Measurements from ENCODE around the gene DROSHA. TPM values are rescaled to one million over a fixed set of nuclear protein-coding genes. Genes with fewer than 3 reads are reported as not detected.
A peak's percentile ranks its signal among the peaks of the same experiment; 100 is the strongest.

Gene DROSHA
- total RNA-seq: 59.3 to 82.6 TPM (median 60.6 TPM) in 3 replicates
- long read RNA-seq, full-length matches to known transcripts: 4 of 25 reads
- long read RNA-seq, partial matches to known transcripts: 10 of 25 reads
- long read RNA-seq, other reads (novel, unspliced or antisense): 11 of 25 reads

GRCh38 chr5:31531888-31532547 is at the start of gene DROSHA, which contains the start of gene C5orf22:
Gene DROSHA (minus strand): TSS chr5:31532093. CDS start chr5:31529059, 3,034 bp downstream.
Gene C5orf22 (plus strand): TSS chr5:31532301. CDS start chr5:31532393, 92 bp downstream.
- DNase-seq (ENCODE audit: low spot score): peak; percentile 97
- peak; percentile 41 for TF ChIP-seq CTCF (IDR thresholded peaks at IDR 0.05)
- H3K36me3 Mint-ChIP-seq (ENCODE audit: low read depth): peaks cover 27% of the 10 kb centered on the region
- peak within 1 kb of the TSS; percentile 97 for H3K27ac Mint-ChIP-seq (ENCODE audit: unreplicated experiment)
- H3K27me3 Mint-ChIP-seq (ENCODE audit: low read depth): no peaks in the 10 kb centered on the region
- H3K4me1 Mint-ChIP-seq (ENCODE audit: low read depth): peaks cover 42% of the 10 kb centered on the region
- H3K4me3 Mint-ChIP-seq (ENCODE audit: unreplicated experiment): peak within 1 kb of the TSS; percentile 99
- H3K9me3 Mint-ChIP-seq (ENCODE audit: low read depth): no peaks in the 10 kb centered on the region

GRCh38 chr5:31579558-31579957 is 47.7 kb upstream of the DROSHA start:
- no peak for TF ChIP-seq CTCF (IDR thresholded peaks at IDR 0.05)
- Mint-ChIP-seq H3K27ac (ENCODE audit: unreplicated experiment) (no peak overlapping the region), H3K36me3 (ENCODE audit: low read depth) (no peaks in the 10 kb centered on the region), H3K4me3 (ENCODE audit: unreplicated experiment) (no peak overlapping the region), H3K9me3 (ENCODE audit: low read depth) (no peaks in the 10 kb centered on the region), H3K27me3 (ENCODE audit: low read depth) (peaks cover 28% of the 10 kb centered on the region), H3K4me1 (ENCODE audit: low read depth) (no peaks in the 10 kb centered on the region)
- no peak for DNase-seq (ENCODE audit: low spot score)

- no peak overlapping the region for H3K4me3 Mint-ChIP-seq (ENCODE audit: unreplicated experiment)
- H3K36me3 Mint-ChIP-seq (ENCODE audit: low read depth): no peaks in the 10 kb centered on the region
- peaks cover 28% of the 10 kb centered on the region for H3K27me3 Mint-ChIP-seq (ENCODE audit: low read depth)
Observed at GRCh38 chr5:31577438-31577837, 45.5 kb upstream of the DROSHA start.

GRCh38 chr5:31574772-31575171 is 42.9 kb upstream of the DROSHA start:
- Mint-ChIP-seq H3K27me3 (ENCODE audit: low read depth) (peaks cover 23% of the 10 kb centered on the region), H3K27ac (ENCODE audit: unreplicated experiment) (no peak overlapping the region), H3K4me3 (ENCODE audit: unreplicated experiment) (no peak overlapping the region), H3K36me3 (ENCODE audit: low read depth) (no peaks in the 10 kb centered on the region), H3K9me3 (ENCODE audit: low read depth) (no peaks in the 10 kb centered on the region), H3K4me1 (ENCODE audit: low read depth) (no peaks in the 10 kb centered on the region)
- DNase-seq (ENCODE audit: low spot score): no peak
- no peak for TF ChIP-seq CTCF (IDR thresholded peaks at IDR 0.05)

More at GRCh38 chr5:31577438-31577837, 45.5 kb upstream of the DROSHA start:
- no peak for TF ChIP-seq CTCF (IDR thresholded peaks at IDR 0.05)
- H3K9me3 Mint-ChIP-seq (ENCODE audit: low read depth): no peaks in the 10 kb centered on the region
- no peaks in the 10 kb centered on the region for H3K4me1 Mint-ChIP-seq (ENCODE audit: low read depth)
- H3K27ac Mint-ChIP-seq (ENCODE audit: unreplicated experiment): no peak overlapping the region
- DNase-seq (ENCODE audit: low spot score): no peak

- Mint-ChIP-seq H3K27me3 (ENCODE audit: low read depth) (peaks cover 21% of the 10 kb centered on the region), H3K36me3 (ENCODE audit: low read depth) (no peaks in the 10 kb centered on the region), H3K27ac (ENCODE audit: unreplicated experiment) (no peak overlapping the region), H3K9me3 (ENCODE audit: low read depth) (no peaks in the 10 kb centered on the region), H3K4me3 (ENCODE audit: unreplicated experiment) (no peak overlapping the region), H3K4me1 (ENCODE audit: low read depth) (peaks cover 2% of the 10 kb centered on the region)
- DNase-seq (ENCODE audit: low spot score): no peak
- TF ChIP-seq CTCF (IDR thresholded peaks at IDR 0.05): no peak
Observed at GRCh38 chr5:31573494-31574142, 41.7 kb upstream of the DROSHA start.

Data from chondrocyte (in vitro differentiated cells).